Neural progenitor cell (in vitro differentiated cells): ENCODE results near the gene IQGAP2.

ENCODE experiments used
- EZH2 ChIP-seq: fragments of 200-600 bp; sonication (generic); IDR thresholded peaks from 2 replicates; pipeline ENCODE4 v1.6.1; 2017; ENCODE audit warnings: antibody characterized with exemption, mild to moderate bottlenecking, moderate library complexity
- TF ChIP-seq, protein P1 (sequence below): fragments of 200-600 bp; sonication (generic); IDR thresholded peaks from 2 replicates; pipeline ENCODE4 v1.5.1; 2017; ENCODE audit warnings: antibody characterized with exemption, mild to moderate bottlenecking

DNA sequence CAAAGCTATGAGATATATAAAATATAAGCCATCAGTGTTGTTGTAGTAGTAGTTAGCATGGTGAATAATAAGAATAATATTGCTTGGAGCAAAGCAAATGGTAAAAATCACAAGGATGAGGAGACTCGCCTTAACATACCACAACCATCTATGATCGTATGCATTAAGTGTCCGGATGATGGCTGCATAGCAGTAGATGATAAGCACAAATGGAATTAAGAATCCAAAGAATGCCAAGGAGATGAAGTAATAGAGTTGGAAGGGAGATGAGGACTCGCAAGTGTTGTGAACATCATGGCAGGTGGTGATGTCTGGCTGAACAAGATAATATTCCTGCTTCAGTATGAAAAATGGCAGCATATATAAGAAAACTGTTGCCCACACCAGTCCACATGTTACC lies 214.6 kb downstream of the IQGAP2 start:
- no peak for TF ChIP-seq EZH2
- TF ChIP-seq, protein P1, sequence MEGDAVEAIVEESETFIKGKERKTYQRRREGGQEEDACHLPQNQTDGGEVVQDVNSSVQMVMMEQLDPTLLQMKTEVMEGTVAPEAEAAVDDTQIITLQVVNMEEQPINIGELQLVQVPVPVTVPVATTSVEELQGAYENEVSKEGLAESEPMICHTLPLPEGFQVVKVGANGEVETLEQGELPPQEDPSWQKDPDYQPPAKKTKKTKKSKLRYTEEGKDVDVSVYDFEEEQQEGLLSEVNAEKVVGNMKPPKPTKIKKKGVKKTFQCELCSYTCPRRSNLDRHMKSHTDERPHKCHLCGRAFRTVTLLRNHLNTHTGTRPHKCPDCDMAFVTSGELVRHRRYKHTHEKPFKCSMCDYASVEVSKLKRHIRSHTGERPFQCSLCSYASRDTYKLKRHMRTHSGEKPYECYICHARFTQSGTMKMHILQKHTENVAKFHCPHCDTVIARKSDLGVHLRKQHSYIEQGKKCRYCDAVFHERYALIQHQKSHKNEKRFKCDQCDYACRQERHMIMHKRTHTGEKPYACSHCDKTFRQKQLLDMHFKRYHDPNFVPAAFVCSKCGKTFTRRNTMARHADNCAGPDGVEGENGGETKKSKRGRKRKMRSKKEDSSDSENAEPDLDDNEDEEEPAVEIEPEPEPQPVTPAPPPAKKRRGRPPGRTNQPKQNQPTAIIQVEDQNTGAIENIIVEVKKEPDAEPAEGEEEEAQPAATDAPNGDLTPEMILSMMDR = no peak
